GM19397 (cell line): Measurements from ENCODE around the gene ASTN2.
"Not testable (repeated sequence)": the region's sequence is repeated elsewhere in the genome, so short reads cannot be mapped to it uniquely, and the experiment has no call there.

Experiments
- ATAC-seq: cut with Tn5 transposase; IDR thresholded peaks from one replicate; pipeline ENCODE4 v1.9.1; 2021; ENCODE audit warnings: mild to moderate bottlenecking, moderate library complexity; ENCODE audit not compliant: unreplicated experiment

Gene ASTN2

GRCh38 chr9:116716438-116716837 lies 698.4 kb downstream of the ASTN2 start:
- ATAC-seq: no peak

- no peak for ATAC-seq
Observed at GRCh38 chr9:116715751-116716150, 699.1 kb downstream of the ASTN2 start.

GRCh38 chr9:116713271-116713670 lies 701.6 kb downstream of the ASTN2 start:
- ATAC-seq: no peak

GRCh38 chr9:116712781-116713180 lies 702.1 kb downstream of the ASTN2 start:
- no peak for ATAC-seq

GRCh38 chr9:116706310-116707290 lies 708.3 kb downstream of the ASTN2 start:
- no peak for ATAC-seq

GRCh38 chr9:116705531-116705930 lies 709.3 kb downstream of the ASTN2 start:
- ATAC-seq: no peak

GRCh38 chr9:116704470-116704869 lies 710.4 kb downstream of the ASTN2 start:
- no peak for ATAC-seq

GRCh38 chr9:116703634-116704033 lies 711.2 kb downstream of the ASTN2 start:
- ATAC-seq: no peak

- no peak for ATAC-seq
Observed at GRCh38 chr9:116701940-116702642, 712.8 kb downstream of the ASTN2 start.

GRCh38 chr9:116700882-116701865 lies 713.7 kb downstream of the ASTN2 start:
- ATAC-seq: no peak

GRCh38 chr9:116700279-116700678 lies 714.6 kb downstream of the ASTN2 start:
- ATAC-seq: no peak

GRCh38 chr9:116697887-116698286 lies 717.0 kb downstream of the ASTN2 start:
- ATAC-seq: no peak

- no peak for ATAC-seq
Observed at GRCh38 chr9:116697362-116697761, 717.5 kb downstream of the ASTN2 start.

- no peak for ATAC-seq
Observed at GRCh38 chr9:116695438-116695837, 719.4 kb downstream of the ASTN2 start.

GRCh38 chr9:116694785-116695291 lies 720.0 kb downstream of the ASTN2 start:
- no peak for ATAC-seq

GRCh38 chr9:116693233-116693731 lies 721.6 kb downstream of the ASTN2 start:
- ATAC-seq: no peak

GRCh38 chr9:116692616-116693015 lies 722.2 kb downstream of the ASTN2 start:
- ATAC-seq: no peak

- ATAC-seq: no peak
Observed at GRCh38 chr9:116691607-116692006, 723.2 kb downstream of the ASTN2 start.

GRCh38 chr9:116690805-116691204 lies 724.1 kb downstream of the ASTN2 start:
- not testable (repeated sequence) for ATAC-seq

- no peak for ATAC-seq
Observed at GRCh38 chr9:116689486-116690032, 725.3 kb downstream of the ASTN2 start.
